HG02678 (cell line): ENCODE data around the gene ERICH4.
"Not testable (repeated sequence)": the region's sequence is repeated elsewhere in the genome, so short reads cannot be mapped to it uniquely, and the experiment has no call there.

Experiments
- ATAC-seq: cut with Tn5 transposase; IDR thresholded peaks from one replicate; pipeline ENCODE4 v1.9.1; 2021; ENCODE audit warnings: mild to moderate bottlenecking, moderate library complexity; ENCODE audit not compliant: unreplicated experiment

ERICH4 gene

DNA sequence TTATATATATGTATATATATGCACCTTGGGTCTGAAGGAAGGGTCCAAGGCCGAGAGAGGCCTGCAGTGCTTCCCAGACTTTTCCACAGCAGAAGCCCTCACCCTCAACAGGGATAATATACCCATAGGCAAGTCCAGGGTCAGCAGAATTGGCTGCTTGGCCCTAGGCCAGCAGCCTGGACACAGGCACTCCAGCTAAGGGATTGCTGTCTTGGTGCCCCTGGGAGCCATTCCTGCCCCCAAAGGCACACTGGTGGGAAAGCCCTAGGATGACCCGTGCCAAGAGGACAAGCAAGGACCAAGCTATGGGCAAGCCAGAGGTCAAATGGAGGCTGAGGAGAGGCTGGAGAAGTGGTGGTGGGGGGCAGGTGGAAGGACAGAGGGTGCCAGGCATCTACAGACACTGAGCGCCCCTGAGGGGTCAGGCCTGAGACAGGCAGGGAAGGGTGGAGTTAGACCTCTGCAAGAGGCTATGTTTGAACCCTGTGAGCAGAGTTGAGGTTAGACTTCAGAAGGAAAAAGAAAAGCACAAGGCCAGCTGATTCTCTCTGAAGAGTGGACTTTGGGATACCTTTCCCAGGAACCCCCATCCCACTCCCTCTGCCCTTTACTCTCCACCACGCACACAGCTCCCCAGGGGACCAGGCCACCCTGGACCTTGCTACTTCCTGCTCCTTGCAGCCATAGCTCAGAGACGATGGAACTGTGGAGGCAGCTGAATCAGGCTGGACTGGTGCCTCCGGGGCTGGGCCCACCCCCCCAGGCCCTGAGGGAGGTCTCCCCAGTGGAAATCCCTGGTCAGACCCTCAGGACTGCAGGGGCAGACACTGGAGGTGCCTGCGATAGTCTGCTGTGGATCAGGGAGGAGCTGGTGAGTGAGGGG, at the start of gene ERICH4:
ERICH4 (plus strand) TSS at position 684 of the 883 bp plus-strand sequence; CDS start at position 698, 14 bp downstream.
- ATAC-seq = no peak

DNA sequence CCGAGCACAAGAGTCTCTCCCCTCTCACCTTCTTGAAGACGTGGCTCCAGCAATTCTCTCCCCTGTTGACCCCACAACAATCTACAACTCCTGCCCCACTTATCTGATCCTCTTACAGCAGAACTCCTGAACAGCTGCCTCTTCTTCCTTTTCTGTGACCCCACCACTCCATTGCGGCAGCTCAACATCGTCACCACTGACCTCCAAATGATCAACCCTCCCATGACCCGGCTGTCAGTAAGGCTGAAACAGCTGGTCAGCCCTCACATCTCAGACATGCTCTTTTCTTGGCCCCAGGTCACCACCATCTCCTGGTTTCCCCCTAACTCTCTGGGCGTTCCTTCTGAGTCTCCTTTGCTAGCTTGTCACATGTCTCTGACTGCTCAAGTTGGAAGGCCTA, 47.6 kb upstream of the ERICH4 start:
- ATAC-seq = no peak

GRCh38 chr19:41397086-41398049, 45.6 kb upstream of the ERICH4 start, which contains the start of the genes BCKDHA and EXOSC5:
Gene BCKDHA, plus strand, starts transcription at chr19:41397818. Its CDS starts 10 bp downstream, at chr19:41397828.
Gene EXOSC5, minus strand, starts transcription at chr19:41397359. Its CDS starts 31 bp downstream, at chr19:41397328.
- peak; percentile 89 for ATAC-seq

DNA sequence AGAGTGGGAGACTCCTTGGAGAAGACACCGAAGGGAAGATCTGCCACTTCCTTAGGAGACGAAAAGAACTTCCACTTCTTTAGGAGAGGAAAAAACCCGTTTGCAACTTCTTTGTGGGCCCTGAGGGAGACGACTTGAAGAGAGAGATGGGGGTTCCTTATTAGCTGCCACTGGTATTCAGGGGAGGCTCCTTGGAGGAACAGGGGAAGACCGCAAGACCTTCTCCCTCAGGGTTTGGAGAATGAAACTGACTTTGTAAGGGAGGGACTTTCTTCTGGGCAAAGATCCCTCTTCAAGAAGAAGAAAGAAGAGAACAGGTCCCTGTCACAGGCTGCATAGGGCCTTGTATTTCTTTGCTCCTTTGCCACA, 44.9 kb upstream of the ERICH4 start:
- ATAC-seq = no peak

DNA sequence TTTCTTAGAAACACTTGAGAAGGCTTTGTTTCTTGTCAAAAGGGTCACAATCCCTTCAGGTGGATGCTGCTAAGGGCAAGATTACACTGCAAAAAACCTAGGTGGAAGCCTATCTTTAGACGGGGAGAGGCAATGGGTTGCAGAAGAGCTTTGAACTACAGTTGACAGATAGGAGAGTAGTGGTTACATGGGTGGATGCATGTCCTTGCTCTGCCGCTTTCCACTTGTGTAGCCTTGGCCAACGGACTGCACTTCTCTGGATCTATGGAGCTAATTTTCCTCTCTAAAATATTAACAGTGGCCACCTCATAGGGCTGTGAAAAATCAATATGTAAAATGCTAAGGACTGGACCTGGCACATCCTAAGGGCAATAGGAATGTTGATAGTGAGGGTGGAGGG, 44.4 kb upstream of the ERICH4 start:
- ATAC-seq = no peak

- ATAC-seq = no peak
Observed at GRCh38 chr19:41399091-41399490, 43.9 kb upstream of the ERICH4 start.

- no peak for ATAC-seq
Observed at GRCh38 chr19:41399525-41399924, 43.4 kb upstream of the ERICH4 start.

GRCh38 chr19:41401483-41401882, 41.5 kb upstream of the ERICH4 start:
- ATAC-seq = no peak

GRCh38 chr19:41402010-41402409, 40.9 kb upstream of the ERICH4 start:
- ATAC-seq = no peak

- no peak for ATAC-seq
Observed at GRCh38 chr19:41403181-41403970, 39.6 kb upstream of the ERICH4 start.

DNA sequence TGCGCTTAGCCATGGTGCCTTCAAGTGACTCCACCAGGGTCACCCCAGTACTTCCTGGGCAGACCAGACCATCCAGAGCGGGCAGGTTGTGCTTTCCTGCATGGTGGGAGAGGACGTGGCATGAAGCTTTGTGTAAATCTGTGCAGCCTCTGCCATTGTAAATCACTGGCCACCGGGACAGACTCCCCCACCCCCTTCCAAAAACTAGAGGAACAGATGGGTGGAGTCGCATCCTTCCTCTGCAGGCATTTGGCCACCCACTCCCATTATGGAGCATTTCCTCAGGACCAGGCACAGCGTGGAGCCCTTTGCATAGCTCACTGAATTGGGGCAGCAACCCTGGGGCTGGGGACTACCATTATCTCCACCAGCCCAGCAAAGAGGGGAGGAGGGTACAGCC, 37.2 kb upstream of the ERICH4 start:
- no peak for ATAC-seq

- ATAC-seq = no peak
Observed at GRCh38 chr19:41407271-41407670, 35.7 kb upstream of the ERICH4 start.

DNA sequence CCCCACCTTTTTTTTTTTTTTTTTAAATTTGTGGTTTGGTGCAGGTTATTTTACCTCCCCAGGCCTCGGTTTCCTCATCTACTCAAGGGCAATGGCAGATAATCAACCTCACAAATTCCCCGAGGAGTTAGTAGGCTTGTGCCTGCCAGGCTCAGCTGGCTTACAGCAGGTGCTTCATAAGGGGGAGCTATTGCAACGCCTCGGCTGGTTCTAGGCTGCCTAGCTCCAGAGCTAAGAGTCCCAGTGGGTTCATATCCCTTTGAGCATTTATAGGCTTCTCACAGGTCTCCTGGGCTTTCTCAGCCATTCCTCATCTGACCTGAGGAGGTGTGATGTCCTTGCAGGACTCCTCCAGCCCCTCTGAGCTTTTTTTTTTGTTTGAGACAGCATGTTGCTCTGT, 34.7 kb upstream of the ERICH4 start:
- ATAC-seq = no peak

- ATAC-seq = not testable (repeated sequence)
Observed at GRCh38 chr19:41408846-41409245, 34.1 kb upstream of the ERICH4 start.

DNA sequence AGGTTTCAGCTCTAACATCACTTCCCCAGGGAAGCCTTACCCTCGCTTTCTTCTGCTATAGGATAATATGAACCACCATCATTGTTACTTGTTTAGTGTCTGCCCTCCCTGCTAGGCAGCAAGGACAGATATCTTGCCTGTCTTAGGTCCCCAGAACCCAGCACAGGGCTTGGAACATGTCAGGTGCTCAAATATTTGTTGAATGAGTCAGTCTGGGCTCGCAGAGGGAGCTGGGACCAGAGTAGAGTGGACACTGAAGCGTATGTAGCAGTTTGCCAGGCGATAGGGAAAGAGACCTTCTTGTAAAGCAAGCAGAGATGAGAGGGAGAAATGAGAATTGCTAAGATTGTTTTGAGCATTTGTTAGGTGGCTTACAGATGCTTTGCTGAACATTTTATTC, 33.7 kb upstream of the ERICH4 start:
- no peak for ATAC-seq

DNA sequence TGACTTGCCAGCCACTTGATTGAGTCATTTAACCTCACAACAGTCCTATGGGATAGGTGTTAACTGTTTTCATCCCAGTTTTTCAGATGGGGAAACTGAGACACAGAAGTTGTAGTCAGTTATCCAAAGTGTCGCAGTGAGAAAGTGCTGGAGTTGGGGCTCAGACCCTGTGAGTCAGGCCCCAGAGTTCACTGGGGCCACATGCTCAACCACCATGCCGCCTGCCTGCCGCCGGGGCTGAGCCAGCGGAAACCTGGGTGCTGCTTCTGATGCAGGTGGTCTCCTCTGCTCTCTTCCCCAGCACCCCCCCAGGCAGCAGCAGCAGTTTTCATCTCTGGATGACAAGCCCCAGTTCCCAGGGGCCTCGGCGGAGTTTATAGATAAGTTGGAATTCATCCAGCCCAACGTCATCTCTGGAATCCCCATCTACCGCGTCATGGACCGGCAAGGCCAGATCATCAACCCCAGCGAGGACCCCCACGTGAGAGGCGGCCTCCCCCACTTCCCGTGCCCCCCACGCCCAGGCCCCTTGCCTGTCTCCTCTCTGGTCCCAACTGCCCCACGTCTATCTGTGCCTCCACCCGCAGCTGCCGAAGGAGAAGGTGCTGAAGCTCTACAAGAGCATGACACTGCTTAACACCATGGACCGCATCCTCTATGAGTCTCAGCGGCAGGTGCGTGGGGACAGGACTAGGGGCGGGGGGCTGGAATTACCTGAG, 32.5 kb upstream of the ERICH4 start:
- no peak for ATAC-seq

DNA sequence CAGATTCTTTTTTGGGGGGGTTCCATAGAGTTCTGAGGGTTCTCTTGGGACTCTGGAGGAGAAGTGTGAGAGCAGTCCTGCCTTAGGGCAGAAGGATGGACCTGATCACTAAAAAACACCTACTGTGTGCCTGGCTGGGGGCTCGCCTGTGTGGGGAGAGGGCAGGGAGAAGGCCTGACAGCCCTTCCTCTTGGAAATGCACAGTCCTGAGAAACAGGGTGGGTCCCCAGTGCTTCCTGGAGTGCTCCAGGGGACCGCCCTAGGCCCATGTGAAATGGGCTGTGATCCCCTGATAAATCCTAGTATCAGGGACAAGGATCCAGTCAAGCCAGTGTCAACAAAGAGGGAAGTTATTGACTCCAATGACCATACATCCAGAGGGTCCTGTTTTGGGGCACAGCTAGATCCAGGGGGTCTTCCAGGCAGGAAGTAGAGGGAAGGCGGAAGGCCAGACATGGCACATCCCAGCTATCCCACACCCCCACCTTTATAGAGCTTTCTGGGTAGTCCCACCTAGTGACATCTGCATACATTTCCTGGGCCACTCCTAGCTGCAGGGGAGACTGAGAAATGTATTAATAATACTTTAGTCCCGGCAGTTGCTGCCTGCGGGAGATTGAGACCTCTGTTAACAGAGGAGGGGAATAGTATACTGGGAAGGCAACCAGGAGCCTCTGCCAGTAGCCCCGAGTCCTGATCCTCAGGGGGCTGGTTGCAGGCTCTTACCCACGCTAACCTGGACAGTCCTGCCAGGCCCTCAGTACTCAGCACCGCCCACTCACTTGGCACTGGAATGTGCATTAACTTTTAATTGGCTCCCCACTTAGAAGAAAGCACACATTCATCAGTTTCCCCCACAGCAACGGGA, 31.6 kb upstream of the ERICH4 start:
- no peak for ATAC-seq

GRCh38 chr19:41411968-41412265, 31.0 kb upstream of the ERICH4 start:
- ATAC-seq = no peak

GRCh38 chr19:41412953-41413352, 30.0 kb upstream of the ERICH4 start:
- ATAC-seq = no peak
